GM21529 (cell line): ENCODE measurements around the gene MIDN.
"Not testable (repeated sequence)": the region's sequence is repeated elsewhere in the genome, so short reads cannot be mapped to it uniquely, and the experiment has no call there.

Source experiments
- ATAC-seq: cut with Tn5 transposase; IDR thresholded peaks from one replicate; pipeline ENCODE4 v1.9.1; 2021; ENCODE audit not compliant: unreplicated experiment

The MIDN gene

DNA sequence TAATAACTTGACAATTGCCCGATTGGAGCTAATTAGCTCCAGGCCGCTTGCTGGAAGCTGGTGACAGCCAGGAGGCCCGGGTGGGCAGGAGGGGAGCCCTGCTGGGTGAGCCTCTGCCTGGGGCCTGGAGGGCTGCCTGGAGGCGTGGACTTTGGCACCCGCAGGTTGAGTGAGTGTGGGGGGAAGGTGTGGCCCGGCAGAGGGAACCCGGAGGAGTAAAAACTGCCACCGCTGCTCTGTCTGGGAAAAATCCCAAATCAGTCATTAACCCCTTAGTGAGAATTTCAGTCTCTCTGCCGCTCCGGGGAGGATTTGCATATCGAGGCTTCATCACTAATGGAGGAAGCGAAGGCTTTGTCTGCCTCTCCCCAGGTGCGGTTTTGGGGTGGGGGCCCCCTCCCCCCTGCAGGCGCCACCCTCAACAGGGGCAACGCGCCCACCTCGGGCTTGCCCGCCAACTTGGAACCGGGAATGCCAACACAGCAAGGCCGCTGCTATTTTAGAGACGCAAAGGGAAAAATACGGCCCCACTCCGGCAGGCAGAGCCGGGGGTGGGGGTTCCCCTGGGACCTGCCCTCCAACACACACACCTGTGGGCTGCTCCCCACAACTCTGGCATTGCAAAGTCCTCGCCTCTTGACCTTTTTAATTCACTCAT, 43.5 kb downstream of the MIDN start:
- no peak for ATAC-seq

DNA sequence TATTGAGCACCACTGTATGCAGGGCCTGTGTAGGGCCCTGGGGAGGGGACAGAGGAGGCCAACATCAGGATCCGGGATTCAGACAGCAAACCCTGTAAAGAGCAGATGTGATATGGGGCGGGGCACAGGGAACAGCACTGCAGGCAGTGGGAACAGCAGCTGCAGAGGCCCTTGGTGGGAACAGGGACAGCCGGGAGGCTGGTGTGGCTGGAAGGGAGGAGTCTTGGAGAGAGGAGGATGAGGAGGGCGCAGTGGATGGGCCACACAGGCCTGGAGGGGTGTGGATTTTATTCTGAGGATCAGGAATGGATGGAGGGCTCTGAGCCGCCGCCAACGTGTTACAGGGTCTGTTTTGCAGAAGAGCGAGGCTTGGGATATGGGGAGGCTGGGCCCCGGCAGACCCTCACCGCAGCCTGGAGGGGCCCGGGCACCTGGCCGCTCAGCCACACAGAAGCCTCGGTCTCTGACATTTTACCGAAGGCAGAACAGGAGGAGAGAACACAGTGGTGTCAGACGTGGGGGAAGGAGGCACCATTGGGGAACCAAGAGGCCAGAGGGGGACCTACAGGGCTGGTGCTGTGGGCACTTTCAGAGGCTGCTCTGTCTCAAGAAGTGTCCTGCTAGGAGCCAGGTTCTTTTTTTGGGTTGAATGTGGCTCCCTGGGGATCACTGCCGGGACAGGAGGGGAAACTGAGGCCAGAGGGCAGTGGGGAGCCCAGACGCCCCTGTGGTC, 44.2 kb downstream of the MIDN start:
- no peak for ATAC-seq

DNA sequence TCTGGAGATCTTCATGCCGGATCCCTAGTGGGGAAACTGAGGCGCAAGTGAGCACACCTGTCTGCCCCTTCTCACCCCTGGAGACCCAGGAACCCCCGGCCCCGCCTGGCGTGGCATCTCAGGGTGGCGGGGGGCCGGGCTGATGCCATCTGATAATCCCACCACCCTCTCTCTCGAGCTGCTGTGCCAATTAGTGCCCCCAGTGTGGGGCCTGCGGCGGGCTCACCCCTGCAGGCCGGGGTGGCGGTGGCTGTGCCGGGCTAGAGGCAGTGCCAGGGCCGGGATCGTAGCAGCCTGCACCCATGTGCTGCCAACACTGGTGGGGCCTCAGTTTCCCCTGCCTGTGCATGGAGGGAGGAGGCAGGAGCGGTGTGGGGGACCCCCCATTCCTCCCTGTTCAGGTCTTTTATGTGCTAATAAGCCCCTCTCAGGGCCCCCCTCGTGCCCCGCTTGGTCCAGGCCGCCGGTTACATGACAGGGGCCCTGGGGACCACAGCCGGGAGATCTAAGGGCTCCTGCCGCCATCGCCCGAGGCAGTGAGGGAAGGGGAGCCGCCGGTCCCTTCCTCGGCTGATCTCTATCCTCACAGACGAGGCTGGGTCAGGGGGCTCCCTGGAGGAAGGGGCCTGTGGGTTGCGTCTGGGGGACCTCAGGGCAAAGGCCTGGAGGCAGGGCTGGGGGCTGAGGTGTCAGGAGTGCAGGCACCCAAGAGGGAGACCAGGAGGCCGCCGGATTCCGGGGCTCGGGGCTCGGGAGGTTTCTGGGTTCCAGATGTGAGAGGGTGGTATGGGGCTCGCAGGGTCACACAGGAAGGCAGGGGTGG, 45.6 kb downstream of the MIDN start:
- ATAC-seq, result no peak

DNA sequence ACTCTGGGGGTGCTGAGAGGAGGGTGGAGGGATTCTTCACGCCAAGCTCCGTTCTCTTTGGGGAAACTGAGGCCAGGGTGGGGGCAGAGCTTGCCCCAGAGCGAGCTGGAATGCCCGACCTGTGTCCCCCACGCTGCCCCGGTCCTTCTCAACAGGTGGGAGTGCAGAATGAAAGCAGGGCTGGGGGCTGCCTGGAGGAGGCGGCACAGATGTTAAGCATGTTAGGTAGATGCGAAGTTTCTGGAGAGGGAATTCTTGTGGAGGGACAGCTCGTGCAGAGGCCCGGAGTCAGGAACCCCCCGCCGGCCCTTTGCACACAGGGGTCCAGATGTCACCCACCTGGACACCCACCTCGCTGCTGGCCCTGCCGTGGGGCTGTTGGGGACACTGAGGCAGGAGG, 46.3 kb downstream of the MIDN start:
- ATAC-seq, result no peak

DNA sequence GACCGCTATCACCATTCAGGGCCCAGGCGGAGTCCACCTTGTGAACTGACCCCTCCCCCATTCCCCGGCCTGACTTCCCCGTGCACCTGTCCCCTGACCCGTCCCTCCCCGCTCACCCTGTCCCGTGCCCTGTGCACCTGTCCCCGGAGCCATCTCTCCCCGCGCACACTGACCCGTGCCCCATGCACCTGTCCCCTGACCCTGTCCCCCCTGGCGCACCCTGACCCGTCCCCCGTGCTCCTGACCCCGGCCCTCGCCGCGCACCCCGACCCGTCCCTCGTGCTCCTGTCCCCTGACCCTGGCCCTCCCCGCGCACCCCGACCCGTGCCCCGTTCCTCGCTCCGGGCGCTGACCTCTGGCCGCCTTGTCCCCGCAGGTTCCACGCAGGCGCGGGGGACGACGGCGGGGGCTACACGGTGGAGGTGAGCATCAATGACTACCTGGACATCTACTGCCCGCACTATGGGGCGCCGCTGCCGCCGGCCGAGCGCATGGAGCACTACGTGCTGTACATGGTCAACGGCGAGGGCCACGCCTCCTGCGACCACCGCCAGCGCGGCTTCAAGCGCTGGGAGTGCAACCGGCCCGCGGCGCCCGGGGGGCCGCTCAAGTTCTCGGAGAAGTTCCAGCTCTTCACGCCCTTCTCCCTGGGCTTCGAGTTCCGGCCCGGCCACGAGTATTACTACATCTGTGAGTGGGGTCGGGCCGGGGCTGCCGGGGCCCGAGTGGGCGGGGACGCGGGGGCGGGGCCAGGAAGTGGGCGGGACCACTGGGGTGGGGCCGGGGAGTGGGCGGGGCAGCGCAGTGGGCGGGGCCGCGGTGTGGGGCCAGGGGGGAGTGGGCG, 47.0 kb downstream of the MIDN start:
- ATAC-seq, result no peak

DNA sequence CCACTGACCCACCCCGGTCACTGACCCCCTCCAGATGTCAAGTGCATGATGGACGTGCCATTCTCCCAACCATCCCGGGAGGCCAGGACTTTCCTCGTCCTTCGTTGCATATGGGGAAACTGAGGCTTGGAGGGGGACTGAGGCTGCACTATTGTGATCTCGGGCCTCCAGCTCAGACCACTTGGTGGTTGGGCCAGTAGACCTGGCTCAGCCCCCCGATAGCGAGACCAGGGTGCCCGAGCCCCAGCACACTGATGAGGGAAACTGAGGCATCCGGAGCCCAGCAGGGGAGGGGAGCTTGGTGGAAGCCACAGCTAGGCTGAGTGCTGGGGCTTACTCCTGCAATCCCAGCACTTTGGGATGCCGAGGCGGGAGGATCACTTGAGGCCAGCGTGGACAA, 47.7 kb downstream of the MIDN start:
- no peak for ATAC-seq

DNA sequence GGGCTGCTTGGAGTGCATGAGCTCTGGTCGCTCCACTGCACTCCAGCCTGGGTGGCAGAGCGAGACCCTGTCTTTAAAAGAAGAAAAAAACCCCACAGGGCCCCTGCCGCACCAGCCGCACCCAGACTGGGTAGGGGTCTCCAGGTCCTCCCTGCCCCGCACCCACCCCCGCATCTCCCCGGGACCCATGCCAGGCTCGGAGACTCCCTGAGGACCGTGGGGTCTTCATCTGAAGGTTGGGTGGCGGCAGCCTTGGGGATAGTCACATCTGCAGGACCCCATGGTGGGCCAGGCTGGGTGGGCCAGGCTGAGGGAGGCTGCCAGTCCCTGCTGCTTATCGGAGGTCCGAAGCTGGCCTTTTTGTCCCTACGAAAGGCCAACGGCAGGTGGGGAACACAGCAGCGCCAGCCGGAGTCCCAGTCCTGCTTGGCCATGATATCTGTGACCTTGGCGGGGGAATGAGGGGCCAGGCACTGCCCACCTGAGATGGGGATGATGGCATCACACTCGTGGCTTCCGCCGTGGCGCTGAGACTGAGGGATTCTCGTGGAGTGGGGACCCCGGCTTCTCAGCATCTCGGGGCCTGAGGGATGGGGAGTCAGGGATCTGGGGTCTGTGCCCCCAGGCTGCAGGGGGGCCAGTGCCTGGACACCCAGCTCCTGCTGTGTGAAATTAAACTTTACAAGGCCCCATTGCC, 48.3 kb downstream of the MIDN start:
- no peak for ATAC-seq

DNA sequence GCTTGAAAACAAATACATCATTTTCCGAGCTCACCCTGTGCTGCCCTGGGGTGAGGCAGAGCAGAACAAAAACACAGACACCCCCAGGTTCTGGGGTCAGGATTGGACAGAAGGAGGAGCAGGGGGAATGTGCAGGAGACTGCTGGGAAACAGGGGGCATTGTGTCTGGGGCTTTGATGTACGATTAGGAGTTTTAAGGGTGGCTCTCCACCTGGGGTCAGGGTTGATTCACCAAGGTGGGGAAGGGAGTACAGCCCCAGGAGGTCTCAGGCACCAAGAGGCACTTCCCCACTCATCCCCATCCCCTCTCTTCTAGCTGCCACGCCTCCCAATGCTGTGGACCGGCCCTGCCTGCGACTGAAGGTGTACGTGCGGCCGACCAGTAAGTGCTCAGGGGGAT, 49.9 kb downstream of the MIDN start:
- ATAC-seq, result no peak

DNA sequence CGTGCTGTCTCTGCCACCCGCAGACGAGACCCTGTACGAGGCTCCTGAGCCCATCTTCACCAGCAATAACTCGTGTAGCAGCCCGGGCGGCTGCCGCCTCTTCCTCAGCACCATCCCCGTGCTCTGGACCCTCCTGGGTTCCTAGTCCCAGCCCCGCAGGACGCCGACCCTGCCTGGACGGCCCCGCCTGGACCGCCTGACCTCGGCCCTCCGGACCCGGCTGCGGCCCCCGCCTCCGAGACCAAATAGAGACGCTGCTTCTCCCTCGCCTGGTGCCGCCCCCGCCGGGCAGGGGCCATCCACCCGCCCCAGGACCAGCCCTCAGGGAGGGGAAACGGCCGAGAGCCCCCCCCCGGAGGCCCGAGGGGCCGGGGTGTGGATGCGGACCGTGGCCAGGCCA, 51.4 kb downstream of the MIDN start:
- no peak for ATAC-seq

DNA sequence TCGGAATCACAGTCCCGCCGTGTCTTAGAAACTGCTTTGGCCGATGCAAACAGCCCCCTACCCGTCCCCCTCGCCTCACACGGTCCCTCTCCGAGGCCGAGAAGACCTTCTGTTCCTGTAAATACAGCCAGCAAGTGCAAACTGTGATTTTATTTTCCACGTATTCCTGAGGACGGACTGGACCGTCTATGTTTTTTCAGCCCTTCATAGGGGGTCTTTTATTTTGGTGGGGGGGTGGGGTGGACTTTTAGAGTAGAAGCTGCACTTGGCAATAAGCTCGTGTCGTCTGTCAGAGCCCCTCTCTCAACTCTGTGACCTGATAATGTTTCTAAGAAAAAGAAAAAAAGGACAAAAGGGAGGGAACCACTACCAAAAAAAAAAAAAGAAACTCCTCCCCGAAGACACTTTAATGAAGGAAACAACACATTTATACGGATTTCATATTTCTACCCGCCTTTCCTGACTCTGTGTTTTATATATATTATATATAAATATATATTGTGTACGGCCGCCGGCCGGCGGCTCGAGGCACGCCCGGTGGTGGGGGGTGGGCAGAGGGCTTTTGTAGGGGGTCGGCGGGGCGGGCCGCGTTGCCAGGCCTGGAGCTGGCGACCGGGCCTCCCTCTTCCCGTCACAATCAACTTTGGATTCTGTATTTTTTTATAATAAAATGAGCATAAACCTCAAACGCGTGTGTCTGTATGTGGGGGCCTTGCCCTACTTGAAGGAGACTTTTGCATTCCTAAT, 52.5 kb downstream of the MIDN start:
- no peak for ATAC-seq

DNA sequence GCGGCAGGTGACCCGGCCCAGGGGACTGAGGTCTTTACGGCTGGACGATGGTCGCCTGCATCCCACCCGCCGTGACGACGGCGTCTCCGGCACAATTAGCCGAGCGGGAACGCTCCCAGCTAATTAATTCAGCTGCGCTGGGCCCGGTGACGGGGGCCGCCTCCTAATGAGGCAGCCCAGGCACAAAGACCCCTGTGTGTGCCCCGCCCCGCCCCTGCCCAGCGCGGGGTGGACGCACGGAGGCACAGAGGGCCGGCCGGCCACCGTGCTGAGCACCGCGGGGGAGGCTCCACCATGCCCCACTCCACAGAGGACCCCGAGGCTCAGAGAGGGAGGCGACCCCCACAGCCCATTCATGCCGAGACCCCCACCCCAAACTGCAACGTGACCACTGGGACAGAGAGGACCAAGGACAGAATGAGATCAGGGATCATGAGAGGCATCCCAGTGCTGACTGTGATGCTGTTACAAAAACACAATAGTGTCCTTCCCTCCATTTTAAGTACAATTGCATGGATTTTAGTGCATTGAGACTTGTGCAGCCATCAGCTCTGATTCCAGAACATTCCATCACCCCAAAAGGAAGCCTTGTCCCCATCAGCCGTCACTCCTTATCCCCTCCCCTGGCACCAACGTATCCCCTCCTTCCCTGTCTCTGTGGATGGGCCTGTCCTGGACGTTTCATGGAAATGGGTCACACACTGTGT, 54.3 kb downstream of the MIDN start:
- no peak for ATAC-seq

DNA sequence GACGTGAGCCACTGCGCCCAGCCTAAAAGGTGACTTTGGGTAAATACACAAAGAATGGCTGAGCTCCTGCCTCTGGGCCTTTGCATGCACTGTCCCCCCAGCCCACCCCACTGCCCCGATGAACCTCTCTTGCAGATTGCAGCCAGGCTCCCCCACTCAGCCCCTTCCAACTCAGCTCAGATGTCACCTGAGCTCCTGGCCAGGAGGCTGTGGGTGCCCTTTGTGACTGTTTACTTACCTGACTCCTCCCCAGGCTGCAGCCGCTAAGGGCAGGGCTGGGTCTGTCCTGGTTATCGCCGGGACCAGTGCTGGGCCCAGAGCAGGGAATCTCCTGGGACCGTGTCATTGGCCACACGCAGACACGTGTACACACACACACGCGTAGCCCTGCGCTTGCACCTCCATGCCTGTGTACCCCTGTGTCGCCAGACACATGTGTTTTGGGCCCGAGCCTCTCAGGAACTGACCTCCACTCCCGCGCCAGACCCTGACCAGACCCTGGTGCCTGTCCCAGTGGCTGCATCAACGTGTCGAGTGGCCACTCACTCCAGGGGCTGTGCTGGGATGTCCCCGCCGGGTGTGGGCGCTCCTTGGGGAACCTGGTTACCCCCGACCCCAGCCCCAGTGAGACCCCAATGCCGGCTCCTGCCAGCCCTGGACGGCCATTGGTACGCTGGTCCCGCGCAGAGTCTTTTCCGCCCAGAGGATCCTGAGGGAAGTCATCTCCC, 56.0 kb downstream of the MIDN start:
- ATAC-seq, result no peak

DNA sequence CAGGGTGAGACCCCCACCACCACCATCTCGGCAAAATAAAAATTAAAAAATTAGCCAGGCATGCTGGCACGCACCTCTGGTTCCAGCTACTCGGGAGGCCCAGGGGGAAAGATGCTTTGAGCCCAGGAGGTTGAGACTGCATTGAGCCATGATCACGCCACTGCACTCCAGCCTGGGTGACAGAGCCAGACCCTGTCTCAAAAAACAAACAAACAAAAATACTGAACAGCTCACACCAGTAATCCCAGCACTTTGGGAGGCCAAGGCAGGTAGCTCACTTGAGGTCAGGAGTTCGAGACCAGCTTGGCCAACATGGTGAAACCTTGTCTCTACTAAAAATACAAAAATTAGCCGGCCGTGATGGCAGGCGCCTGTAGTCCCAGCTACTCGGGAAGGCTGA, 57.0 kb downstream of the MIDN start:
- not testable (repeated sequence) for ATAC-seq

DNA sequence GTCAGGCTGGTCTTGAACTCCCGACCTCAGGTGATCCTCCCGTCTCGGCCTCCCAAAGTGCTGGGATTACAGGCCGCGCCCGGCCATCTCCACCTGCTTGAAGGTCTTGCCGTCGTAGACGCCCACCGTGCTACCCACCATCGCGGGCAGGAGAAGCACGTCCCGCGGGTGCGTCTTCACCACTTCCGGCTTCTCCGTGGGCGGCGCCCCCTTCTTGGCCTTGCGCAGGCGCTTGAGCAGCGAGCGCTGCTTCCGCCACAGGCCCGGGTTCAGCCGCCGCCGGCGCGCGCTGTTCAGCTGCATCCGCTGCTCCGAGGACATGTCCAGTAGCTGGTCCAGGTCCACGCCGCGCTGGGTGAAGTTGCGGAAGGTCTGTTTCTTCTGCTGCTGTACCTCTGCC, 58.9 kb downstream of the MIDN start:
- ATAC-seq, result no peak

DNA sequence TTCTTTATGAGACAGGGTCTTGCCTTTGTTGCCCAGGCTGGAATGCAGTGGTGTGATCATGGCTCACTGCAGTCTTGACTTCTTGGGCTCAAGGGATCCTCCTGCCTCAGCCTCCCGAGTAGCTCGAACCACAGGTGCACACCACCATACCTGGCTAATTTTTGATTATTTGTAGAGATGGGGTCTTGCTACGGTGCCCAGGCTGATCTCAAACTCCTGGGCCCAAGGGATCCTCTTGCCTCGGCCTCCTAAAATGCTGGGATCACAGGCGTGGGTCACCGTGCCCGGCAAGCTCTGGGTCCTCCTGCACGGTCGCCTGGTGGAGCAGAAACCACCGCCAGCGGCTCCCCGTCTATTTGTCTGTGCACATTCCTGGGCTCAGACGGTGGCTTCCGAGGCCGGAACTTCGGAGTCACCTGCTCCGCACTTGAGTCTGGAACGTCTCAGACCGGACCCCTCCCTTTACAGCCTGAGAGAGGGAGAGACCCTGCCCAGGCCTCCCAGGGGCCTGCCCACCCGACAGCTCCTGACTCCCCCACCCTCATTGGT, 59.4 kb downstream of the MIDN start:
- no peak for ATAC-seq

DNA sequence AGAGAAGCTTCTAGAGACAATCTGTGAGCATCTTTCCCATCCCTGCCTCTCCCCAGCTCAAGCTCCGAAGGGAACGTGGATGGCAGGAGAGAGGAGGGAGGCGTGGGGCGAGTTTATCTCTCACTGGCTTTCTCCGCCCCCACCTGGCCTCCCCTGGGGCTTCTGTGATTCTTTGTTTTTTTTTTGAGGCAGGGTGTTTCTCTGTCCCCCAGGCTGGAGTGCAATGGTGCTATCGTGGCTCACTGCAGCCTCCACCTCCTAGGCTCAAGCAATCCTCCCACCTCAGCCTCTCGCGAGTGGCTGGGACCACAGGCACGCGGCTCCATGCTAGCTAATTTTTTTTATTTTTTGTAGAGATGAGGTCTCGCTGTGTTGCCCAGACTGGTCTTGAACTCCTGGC, 60.3 kb downstream of the MIDN start:
- ATAC-seq, result no peak
